ENCODE data around the gene LCN12.

Gene LCN12

GRCh38 chr9:136962701-136963248, 10.7 kb downstream of the LCN12 start:
- no peak for DNase-seq (ENCODE audit: extremely low read depth, low read depth)
- no peak for TF ChIP-seq CTCF (IDR thresholded peaks at IDR 0.05; ENCODE audit: low read depth, low read length, missing control alignments)
- H3K4me3 ChIP-seq (replicated peaks; ENCODE audit: low read depth, low read length), result no peak overlapping the region

GRCh38 chr9:136963341-136963740, 11.3 kb downstream of the LCN12 start:
- no peak overlapping the region for H3K4me3 ChIP-seq (replicated peaks; ENCODE audit: low read depth, low read length)
- no peak for TF ChIP-seq CTCF (IDR thresholded peaks at IDR 0.05; ENCODE audit: low read depth, low read length, missing control alignments)
- no peak for DNase-seq (ENCODE audit: extremely low read depth, low read depth)

GRCh38 chr9:136963751-136964150, 11.7 kb downstream of the LCN12 start:
- TF ChIP-seq CTCF (IDR thresholded peaks at IDR 0.05; ENCODE audit: low read depth, low read length, missing control alignments), result no peak
- DNase-seq (ENCODE audit: extremely low read depth, low read depth), result no peak
- H3K4me3 ChIP-seq (replicated peaks; ENCODE audit: low read depth, low read length), result no peak overlapping the region

DNA sequence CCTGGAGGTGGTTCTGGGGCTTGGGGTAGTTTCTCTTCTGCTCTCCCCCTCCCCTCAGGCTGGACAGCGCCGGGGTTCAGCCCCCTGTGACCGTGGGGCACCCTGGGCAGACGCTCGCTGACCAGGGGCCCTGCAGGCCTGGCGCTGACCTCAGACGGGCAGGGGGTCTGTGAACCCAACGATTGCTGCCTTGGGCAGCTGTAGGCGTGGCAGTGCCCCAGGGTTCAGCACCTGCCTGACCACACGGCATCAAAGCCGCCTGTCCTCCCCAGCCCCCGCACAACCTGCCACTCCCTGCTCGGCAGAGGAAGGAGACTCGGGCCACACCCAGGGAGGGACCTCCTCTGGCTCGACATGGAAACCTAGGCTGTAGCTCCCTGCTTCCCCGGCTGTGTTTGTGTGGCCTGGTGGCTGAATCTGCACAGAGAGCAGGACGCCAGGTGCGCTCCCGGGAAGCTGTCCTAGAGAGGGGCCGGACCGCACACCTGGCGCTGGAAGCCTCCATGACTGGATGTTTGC, 12.2 kb downstream of the LCN12 start:
- DNase-seq (ENCODE audit: extremely low read depth, low read depth), result no peak
- TF ChIP-seq CTCF (IDR thresholded peaks at IDR 0.05; ENCODE audit: low read depth, low read length, missing control alignments), result no peak
- H3K4me3 ChIP-seq (replicated peaks; ENCODE audit: low read depth, low read length), result no peak overlapping the region

- H3K4me3 ChIP-seq (replicated peaks; ENCODE audit: low read depth, low read length), result no peak overlapping the region
- DNase-seq (ENCODE audit: extremely low read depth, low read depth), result no peak
- TF ChIP-seq CTCF (IDR thresholded peaks at IDR 0.05; ENCODE audit: low read depth, low read length, missing control alignments), result no peak
These were observed 12.9 kb downstream of the LCN12 start for GRCh38 chr9:136964833-136965422.

DNA sequence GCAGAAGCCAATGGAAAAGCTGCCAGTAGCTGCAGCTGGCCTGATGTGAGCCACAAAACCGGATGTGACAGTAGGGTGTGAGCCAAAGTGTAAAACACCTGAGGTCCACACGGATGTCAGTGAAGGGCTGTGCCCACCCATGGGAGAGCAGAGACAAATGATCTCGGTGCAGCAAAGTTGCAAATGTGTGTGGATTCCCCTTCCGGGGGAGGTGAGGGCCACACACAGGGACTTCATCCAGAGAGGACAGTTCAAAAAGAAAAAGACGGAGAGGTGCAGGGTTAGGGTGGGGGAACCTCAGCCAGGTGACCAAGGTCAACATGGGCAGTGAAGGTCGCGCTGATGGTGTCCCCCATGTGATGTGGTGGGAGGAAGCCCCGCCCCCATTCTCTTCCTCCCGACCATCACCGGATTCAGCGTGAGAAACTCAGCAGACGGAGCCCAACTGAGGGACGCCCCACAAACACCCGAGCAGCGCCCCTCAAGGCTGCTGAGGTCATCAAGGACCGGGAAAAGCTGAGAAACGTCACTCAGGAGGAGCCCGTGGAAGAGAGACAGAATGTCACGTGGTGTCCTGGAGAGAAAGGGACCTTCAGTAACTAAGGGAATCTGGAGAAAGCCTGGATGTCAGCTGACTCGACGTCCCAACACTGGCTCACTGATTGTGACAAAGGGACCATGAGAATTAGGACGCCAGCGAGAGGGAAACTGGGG, 13.9 kb downstream of the LCN12 start:
- no peak for DNase-seq (ENCODE audit: extremely low read depth, low read depth)
- no peak for TF ChIP-seq CTCF (IDR thresholded peaks at IDR 0.05; ENCODE audit: low read depth, low read length, missing control alignments)
- no peak overlapping the region for H3K4me3 ChIP-seq (replicated peaks; ENCODE audit: low read depth, low read length)

All from HFF-Myc (cell line).